Anterior cingulate cortex (tissue), 58 donors: ENCODE results near the gene SRSF3.

Experiments used
- DNase-seq, 58 donors: peaks; one replicate each; lab custom pipeline; 2025; lab: John Stamatoyannopoulos, UW

The SRSF3 gene

DNA sequence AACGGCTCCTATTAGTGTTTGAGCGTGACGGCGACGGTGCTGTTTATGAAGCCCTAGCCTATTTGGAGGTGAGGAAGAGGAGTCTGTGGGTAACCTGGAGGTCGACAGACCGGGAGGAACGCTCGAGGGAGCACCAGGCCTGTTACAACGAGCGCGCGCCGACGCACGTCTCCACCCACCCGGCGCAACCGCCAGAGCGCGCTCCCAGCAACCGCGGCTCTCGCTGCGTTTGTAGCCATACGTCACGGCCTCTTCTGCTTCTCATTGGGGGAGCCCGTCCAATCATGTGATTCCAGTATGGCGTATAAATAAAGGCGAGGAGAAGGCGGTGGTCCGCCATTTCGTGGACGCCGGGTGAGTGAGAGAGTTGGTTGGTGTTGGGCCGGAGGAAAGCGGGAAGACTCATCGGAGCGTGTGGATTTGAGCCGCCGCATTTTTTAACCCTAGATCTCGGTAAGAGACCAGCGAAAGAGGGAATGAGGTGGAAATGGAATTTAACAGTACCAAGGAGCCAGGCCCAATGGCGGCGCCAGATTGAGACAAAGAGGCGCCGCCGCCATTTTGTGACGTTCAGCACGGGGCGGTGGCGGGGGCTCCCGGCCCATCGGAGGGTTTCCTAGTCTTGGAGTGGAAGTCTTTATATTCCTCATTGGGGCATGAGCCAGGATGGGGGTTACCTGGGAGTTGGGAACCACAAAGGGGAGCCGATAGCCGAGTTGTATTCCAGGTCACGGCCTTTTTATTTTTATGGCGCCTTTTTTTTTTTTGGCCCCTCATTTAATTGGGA, at the start of gene SRSF3:
Gene SRSF3, plus strand, starts transcription at position 334 of the 787 bp plus-strand sequence. CDS start 2,401 bp downstream, outside the sequence.
- DNase-seq, result peak; percentile 66 to 99 (median 96)

DNA sequence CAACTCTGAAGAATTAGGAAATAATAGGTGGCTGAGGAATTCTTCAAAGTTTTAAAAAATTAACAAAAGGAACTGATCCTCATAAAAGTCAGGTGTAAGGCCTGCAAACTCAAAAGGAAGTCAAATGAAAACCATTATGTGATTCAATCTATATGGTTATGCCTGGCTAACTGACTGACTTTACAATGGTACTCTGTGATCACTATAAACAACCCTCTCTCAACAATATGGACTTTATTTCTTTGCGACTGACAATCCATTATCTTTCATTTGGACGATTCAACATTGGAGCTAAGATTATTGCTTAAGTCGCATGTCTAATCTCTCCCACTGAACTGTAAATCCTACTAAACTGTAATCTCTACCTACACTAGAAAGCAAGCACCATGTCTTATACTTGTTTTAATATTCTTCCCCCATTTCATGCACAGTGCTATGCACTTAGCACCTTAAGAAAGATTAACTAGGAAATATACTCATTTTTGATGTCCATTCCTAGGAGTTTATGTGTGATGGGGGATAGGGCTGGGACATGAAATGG, 48.3 kb upstream of the SRSF3 start:
- DNase-seq, result no peak

DNA sequence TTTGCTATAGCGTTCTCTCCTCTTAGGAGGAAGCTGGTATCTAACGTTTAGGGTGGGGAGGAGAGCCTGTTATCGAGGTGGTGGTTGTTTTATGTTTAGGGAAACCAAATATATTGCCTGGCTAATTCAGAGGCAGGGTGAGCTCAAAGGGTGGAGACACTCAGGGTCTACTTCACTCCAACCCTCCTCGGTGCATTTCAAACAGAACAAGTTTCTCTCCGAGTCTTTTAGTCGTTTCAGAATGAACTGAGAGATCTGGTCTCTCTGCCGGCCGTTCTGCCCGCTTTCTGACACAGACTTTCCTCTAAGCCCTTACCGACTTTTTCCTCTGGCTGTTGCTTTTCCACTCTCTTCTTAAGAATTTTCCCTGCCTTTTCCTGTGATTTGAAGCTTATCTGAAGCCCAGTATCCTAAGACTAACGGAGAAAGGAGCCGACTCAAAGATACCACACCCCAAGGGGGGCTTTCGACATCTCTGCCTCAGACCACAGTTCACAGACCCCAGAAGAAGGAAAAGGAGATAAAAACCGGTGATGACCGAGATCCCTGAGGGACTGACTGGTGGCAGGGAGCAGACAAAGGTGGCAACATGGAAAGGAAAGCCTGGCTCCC, 47.7 kb upstream of the SRSF3 start:
- peak in 14 of 58 donors; percentile 8 to 61 (median 38) for DNase-seq

DNA sequence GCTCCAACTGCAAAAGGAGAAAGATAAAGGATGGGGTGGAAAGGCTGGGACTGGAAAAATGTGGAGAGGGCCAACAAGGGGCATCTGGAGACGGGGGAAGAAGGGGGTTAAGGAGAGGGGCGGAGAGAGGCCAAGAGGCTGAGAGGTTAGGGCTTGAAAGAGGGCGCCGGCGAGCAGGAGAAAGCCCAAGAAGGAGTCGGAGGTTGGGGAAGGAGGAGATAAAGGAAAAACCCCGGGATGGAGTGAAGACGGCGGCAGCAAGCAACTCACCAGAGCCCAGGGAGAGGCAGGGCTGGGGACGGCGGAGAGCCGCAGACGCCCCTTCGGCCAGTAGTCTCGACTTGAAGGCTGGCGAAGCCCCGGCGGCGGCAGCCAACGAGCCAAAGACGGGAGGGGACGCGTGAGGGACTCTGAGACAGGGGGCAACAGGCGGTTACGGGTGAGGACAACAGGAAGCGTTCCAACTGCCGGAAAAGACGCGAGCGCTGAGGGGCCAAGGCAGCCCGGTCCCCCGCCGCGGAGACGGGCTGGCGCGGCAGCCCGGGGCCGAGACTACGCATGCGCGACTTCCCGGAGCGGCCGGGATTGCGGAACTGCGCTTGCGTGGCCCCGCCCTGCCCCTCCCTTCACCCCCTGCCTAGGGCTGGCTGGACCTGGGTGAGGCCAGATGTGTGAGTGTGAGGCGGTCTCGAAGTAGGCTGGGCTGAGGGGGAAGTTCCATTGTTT, 47.1 kb upstream of the SRSF3 start, which contains the start of gene STK38:
Gene STK38, minus strand, starts transcription at position 560 of the 726 bp plus-strand sequence. CDS start 7,277 bp downstream, outside the sequence.
- peak in 57 of 58 donors; percentile 38 to 90 (median 82) for DNase-seq

DNA sequence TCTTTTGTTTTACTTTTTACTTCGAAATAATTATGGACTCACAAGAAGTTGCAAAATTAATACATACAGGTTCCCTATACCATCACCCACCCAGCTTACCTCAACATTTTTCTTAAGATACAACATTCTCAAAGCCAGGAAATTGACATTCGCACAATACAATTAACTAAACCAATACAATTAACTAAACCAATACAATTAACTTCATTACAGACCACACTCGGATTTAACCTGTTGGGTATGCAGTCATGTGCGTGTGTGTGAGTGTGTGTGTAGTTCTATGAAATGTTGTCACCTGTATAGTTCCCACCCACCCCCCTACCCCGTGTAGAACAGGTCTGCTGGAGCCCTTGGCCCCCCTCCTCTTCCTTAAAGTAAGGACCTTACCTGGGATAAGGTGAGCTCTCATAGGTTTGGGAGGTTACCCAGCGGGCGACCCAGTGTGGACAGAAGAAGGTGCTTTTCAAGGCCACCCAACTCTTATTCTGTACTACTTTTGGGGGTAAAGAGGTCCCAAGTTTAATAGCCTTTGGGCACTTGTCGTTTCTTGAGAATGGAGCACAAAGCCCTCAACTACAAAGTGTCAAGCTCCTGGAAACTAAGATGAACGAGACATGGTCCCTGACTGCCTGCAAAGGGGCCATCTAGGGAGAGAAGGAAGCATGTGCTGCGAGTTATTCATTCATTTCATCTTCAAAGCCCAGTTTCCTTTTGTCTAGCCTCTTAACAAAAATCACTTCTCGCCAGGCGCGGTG, 46.3 kb upstream of the SRSF3 start:
- no peak for DNase-seq

DNA sequence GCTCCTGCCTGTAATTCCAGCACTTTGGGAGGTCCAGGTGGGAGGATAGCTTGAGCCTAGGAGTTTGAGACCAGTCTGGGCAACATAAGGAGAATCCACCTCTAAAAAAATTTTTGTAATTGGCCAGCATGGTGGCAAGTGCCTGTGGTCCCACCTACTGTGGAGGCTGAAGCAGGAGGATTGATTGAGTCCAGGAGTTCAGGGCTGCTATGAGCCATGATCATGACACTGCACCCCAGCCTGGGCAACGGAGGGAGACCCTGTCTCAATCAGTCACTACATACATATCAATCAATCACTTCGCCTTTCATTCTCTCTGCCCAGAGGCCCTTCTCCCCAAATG, 45.8 kb upstream of the SRSF3 start:
- DNase-seq, result no peak

DNA sequence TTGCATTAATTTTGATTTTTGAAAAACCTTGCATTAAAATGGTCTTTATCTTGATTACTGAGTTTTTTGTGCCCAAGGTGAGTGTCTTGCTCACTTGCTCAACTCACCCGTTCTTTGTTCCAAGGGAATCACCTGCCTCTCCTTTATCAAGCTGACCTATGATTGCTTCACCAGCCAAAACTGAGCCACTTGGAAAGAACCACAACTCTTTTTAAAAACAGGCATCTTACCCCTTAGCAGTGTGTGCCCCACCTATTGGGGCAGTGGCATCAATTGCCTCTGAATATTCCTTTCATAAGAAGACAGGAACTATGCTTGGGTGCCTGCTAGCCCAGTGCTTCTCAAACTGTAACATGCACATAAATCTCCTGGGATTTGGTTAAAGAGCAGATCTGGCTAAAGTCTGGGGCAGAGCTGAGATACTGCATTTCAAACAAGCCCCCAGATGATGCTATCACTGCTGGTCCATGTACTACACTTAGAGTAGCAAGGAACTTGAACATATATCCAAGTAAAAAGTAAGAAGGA, 43.6 kb upstream of the SRSF3 start:
- DNase-seq, result no peak

DNA sequence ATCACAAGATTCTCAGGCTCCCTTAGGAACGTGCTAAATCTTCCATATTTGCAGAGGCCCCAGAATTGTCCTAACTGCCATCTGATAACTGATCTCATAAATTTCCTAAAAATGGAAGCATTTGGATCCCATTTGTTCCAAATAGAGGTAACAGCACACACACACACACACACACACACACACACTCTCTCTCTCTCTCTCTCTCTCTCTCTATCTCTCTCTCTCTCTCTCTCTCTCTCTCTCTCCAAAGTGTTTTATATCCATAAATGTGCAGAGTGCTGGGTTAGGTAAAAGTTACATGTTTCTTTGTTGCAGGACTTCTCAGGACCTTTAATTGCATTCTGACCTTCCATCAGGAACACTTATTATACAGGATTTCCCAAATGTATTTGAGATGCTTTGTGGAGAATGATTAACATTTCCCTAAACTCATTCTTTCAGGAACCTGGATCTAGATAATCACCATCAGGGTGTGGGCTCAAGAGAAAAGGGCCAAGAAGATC, 38.4 kb upstream of the SRSF3 start:
- DNase-seq, result no peak

DNA sequence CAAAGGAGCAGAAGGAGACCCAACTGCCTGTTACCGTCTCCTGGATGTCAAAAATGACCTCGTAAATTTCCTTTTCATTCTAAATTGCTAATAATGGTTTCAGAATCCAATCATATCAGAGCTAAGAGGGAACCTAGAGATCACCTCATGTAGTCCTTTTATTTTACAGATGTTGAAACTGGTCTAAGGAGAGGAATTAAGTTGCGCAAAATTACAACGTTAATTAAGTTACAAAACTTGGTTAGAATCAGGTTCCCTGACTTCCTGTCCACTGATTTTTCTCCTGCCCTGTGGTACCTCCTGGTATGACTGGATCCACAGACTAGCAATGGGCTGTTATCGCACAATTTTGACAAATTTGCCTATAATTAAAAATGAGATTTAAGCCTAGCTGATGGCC, 37.9 kb upstream of the SRSF3 start:
- no peak for DNase-seq

DNA sequence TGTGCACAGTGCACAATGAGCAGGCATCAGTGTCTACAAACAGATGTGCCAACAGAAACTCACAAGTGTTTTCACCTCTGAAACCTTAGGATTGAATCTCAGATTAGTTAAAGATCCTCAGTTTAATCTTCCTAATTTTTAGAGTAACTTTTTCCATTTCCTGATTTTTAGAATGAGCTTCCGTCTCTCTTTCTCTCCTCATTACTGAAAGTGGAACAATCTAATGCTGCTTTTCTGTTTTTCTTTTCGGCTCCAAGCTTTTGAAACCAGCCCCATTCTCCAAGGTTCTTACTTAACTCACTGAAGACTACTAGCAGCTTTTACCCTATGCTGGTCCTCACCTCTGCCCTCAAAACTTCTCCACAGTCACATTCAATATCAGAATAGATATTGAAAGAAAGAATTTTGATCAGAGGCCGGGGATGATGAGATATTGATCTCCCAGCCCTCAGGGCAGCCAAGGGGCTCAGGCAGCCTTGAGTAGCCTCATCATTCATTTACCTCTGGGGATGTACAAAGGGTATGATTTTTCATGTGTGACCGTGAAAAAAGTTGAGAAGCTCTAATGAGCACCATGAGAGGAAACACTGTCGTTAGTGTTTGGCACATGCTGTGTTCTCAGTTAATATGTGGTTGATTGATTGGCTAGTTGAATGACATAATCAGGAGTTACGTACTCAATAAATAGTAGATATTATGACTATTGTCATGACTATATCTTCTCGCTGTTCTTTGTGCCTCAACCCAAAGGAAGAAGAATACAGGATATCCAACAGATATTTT, 35.0 kb upstream of the SRSF3 start:
- DNase-seq, result no peak

DNA sequence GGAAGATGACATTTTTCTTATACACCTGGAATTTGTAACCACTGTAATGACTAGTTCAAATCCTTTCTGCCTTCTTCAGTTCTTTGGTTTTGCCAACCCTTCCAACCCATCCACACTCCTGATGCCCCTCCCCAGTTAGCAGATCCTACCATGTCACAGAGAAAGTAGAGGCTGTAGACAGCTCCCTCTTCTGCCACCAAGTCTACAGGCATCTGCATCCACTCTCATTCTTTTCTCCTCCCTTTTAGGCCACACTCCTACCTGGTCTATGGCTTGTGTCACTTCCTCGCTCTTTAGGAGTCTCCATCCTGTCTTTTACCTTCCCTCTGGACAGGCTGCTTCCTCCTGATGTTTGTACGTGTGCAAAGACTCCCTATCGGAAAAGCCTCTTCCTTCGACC, 33.3 kb upstream of the SRSF3 start:
- DNase-seq, result no peak

DNA sequence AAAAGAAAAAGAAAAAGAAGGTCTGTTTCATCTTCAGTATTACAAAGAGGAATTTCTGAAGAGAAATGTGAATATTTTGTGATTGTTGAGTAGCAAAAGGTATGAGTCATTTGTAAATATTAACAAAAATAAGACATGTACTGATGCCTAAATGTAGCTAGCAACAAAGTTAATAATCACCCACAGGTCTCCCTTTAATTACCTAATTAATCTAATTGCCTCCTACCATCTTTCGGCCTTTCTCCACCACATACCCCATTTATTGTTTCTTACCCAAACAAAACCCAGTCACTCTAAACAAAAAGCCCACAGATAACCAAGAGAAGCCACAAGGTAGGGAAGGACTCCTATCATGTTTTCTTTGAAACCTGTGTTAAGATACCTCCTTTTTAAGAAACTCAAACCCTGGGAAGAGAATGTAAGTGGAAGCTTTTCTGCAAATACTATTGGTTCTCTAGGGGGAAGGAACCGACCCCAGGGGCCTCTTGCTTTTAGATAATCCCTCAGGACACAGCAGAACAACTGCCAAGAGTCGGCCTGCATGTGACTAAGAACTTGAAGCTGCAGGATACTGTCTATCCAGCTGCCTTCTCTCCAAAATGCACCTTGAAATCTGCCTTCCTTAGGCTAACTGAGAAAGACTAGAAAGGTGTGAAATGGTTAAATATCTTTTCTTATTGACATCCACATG, 30.8 kb upstream of the SRSF3 start:
- no peak for DNase-seq

DNA sequence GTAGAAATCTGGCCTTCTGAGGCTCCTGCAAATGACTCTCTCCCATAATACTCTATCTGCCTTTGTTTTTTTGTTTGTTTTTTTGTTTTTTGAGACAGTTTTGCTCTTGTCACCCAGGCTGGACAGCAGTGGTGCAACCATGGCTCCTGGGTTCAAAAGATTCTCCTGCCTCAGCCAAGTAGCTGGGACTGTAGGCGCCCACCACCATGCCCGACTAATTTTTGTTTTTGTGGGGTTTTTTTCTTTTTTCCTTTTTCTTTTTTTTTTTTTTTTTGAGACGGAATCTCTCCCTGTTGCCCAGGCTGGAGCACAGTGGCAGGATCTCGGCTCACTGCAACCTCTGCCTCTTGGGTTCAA, 30.3 kb upstream of the SRSF3 start:
- no peak for DNase-seq

DNA sequence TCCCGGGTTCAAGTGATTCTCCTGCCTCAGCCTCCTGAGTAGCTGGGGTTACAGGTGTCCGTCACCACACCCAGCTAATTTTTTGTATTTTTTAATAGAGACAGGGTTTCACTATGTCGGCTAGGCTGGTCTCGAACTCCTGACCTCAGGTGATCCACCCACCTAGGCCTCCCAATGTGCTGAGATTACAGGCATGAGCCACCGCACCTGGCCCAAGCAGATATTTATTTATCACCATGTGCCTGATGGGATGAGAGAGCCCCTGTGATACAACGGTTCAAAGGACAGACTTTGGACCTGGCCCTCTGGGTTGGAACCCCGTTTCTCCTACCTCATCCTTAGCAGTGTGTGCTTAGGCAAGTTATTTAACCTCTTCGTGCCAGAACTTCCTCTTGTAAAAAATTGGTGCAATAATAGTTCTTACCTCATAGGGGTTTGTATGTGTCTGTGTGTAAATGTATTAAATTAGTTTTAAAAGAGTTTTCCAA, 27.7 kb upstream of the SRSF3 start:
- DNase-seq, result no peak

DNA sequence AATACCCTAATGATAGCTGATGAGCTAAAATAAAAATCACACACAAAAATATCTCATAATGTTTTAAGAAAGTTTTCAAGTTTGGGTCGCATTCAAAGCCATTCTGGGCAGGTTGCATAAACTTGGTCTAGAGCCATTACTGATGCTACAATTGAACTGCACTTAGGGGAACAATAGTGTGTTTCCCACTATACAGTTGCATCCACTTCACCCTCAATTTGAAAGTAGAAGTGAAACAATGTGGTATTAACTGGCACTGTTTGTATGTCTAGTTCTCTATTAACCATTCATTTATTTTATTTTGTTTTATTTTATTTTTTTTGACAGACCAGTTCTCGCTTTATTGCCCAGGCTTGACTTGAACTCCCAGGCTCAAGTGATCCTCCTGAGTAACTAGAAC, 23.9 kb upstream of the SRSF3 start:
- DNase-seq, result no peak

DNA sequence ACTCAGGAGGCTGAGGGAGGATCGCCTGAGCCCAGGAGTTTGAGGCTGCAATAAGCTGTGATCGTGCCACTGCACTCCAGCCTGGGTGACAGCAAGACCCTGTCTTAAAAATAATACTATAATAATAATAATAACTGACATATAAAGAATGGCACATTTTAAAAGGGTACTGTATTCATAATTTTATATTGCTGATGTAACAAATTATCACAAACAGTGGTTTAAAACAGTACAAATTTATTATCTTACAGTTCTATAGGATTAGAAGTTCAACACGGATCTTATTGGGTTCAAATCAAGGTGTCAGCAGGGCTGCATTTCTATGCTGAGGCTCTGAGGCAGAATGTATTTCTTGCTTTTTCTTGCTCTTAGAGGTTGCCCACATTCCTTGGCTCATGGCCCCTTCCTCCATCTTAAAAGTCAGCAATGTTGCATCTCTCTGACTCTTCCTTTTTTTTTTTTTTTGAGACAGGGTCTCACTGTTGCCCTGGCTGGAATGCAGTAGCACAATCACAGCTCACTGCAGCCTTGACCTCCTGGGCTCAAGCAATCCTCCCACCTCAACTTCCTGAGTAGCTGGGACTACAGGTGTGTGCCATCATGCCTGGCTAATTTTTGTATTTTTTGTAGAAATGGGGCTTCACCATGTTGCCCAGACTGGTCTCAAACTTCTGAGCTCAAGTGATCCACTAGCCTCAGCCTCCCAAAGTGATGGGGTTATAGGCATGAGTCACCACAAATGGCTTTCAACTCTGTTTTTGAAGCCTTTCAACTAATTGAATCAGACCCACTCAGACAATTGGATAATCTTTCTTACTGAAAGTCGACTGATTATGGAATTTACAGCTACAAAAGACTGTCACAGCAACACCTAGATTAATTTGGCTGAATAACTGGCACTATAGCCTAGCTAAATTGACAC, 22.8 kb upstream of the SRSF3 start:
- no peak for DNase-seq
